Measurements from ENCODE around the gene ANO10.

GRCh38 chr3:43425829-43426228, 196.0 kb downstream of the ANO10 start:
- TF ChIP-seq CTCF (conservative IDR thresholded peaks at IDR 0.05) (no peak), EZH2 (IDR thresholded peaks at IDR 0.05; ENCODE audit: low read depth) (no peak)

Data from PC-9 (cell line).